ENCODE measurements around the gene UNC79.
A peak's percentile ranks its signal among the peaks of the same experiment; 100 is the strongest.

Gene UNC79

DNA sequence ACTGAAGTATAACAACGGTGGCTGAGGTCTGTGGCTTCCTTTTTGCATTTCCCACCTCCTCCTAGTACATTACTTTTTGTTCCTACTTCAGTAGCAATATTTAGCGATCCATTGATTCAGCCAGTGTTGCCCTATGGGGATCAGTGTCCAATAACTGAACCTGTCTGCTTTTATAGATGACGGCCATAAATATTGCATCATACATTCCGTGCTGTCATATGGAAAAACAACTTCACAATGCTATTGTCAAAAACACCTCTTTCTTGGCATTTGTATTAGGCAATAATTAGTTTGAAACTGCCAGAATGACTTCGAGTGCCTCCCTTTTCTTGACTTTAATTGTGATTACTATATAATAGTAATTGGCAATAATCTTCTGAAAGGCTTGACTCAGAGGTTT lies 208.1 kb downstream of the UNC79 start:
- TF ChIP-seq CTCF (IDR thresholded peaks at IDR 0.05; ENCODE audit: extremely low read depth, missing control alignments) = no peak
- no peak for DNase-seq (ENCODE audit: low spot score)

GRCh38 chr14:93643127-93643526 lies 212.4 kb downstream of the UNC79 start:
- DNase-seq (ENCODE audit: low spot score) = no peak
- no peak for TF ChIP-seq CTCF (IDR thresholded peaks at IDR 0.05; ENCODE audit: extremely low read depth, missing control alignments)

DNA sequence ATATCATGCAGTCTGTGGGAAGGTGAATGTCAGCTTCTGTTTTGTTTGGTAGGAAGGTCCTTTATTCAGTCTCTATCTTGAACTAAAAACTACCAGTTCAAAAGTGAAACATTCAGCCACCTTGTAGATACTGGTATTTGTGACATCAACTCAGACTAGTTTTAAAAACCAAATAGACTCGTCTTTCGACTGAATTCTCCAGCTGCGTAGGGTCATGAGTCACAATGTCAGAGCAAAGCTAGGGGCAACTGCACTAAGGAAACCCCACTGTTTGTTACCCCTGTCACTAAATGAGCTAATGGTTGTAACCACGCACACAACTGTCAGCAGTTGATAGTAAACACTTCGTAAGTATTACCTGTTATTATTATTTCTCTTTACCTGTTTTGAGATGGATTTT lies 212.9 kb downstream of the UNC79 start:
- DNase-seq (ENCODE audit: low spot score) = no peak
- no peak for TF ChIP-seq CTCF (IDR thresholded peaks at IDR 0.05; ENCODE audit: extremely low read depth, missing control alignments)

- no peak for TF ChIP-seq CTCF (IDR thresholded peaks at IDR 0.05; ENCODE audit: extremely low read depth, missing control alignments)
- no peak for DNase-seq (ENCODE audit: low spot score)
Observed at GRCh38 chr14:93645200-93645599, 214.5 kb downstream of the UNC79 start.

- DNase-seq (ENCODE audit: low spot score) = peak; percentile 5
- TF ChIP-seq CTCF (IDR thresholded peaks at IDR 0.05; ENCODE audit: extremely low read depth, missing control alignments) = no peak
Observed at GRCh38 chr14:93648440-93649168, 217.9 kb downstream of the UNC79 start.

GRCh38 chr14:93654599-93654998 lies 223.9 kb downstream of the UNC79 start:
- TF ChIP-seq CTCF (IDR thresholded peaks at IDR 0.05; ENCODE audit: extremely low read depth, missing control alignments) = no peak
- no peak for DNase-seq (ENCODE audit: low spot score)

GRCh38 chr14:93655078-93655750 lies 224.5 kb downstream of the UNC79 start:
- TF ChIP-seq CTCF (IDR thresholded peaks at IDR 0.05; ENCODE audit: extremely low read depth, missing control alignments) = peak; percentile 30
- DNase-seq (ENCODE audit: low spot score) = peak; percentile 35
